GM21737 (cell line): ENCODE measurements around the gene ODAD2.

ENCODE experiments used
- ATAC-seq: cut with Tn5 transposase; IDR thresholded peaks from one replicate; pipeline ENCODE4 v1.9.1; 2021; ENCODE audit warnings: mild to moderate bottlenecking, moderate library complexity; ENCODE audit not compliant: unreplicated experiment

Gene ODAD2

DNA sequence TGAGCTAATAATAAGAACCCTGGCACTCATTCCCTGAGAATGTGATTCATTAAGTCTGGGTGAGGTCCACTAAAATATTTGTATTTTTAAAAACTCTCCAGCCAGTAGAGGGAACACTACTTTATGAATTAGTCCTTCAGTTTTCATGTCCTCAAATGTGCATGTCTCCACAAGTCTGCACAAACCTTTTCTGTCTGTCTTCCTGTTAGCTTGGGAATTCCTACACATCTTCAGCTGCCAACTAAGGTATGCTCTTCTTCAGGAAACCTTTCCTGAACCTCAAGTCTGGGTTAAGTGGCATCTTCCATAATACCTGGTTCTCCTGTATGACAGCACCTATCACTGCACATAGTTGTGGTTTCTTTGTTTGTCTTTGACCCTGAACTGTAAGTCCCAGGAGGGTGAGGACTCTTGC lies 133.7 kb downstream of the ODAD2 start:
- no peak for ATAC-seq

DNA sequence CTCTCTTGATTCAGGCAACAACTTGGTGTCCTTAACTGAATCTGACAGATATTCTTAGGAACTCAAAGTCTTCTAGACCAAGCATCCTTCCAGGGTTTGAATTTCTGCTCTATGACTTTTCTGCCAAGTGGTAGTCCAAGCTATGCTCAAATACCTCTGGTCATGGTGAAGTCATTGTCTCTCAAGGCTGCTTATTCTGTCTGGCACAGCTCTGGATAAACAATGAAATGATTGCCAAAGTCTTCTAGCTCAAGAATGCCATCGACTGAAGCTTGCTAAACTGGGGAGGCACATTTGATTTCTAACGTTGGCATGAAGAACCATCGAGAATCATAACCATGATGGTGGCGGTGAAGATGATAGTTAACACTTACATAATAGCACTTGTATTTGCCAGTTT lies 137.1 kb downstream of the ODAD2 start:
- no peak for ATAC-seq

DNA sequence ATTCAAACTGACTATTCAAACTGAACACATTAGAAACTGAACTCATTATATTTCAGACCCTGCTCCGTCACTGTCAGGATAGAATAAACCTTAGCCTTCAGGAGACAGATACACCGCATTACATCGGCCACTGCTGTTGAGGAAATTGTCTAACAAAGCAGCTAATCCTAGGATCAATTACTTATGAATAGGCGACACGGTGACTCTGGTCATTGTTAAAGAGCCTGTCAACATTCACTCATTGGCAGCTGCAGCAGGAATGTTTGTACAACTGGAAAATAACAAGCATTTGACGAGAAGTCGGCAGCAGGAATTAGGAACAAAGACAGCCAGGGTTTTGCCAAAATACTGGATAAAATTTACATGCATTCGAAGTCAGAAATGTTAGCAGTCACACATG lies 141.3 kb downstream of the ODAD2 start:
- ATAC-seq = no peak

DNA sequence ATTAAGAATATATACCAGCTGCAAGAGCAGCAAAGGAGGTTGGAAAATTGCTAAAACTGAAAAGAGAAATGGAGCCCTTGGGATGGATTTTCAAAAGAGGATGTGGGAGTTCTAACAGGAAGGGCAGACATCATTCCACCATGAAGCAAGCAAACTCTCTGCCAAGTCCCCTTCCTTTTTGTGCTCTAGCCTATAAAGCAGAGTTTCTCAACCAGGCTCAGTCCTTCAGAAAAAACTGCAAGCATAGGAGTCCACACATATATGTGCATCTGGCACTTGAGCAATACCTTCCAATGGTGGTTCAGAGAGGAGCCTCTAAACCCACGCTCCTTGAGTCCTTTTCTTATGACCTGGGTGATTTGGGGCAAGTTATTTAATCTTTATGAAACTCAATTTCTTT lies 154.7 kb downstream of the ODAD2 start:
- no peak for ATAC-seq

DNA sequence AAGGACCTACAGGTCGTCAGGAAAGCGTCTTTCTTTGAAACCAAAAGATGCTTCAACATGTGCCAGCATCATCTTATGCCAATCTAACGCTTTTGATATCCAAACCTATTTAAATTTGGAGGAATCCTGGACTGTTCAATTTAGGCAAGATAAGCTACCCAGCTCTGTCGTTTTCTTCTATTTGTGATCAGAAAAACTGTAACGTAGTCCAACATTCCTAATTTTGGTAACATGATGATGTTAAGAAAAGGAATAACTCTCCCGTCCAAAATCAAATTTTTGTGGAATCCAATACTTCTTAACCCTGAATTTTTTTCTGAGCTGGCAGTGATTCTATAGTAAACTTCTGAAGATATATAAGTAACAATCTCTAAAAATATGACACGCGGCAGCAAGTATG lies 160.0 kb downstream of the ODAD2 start:
- ATAC-seq = no peak

DNA sequence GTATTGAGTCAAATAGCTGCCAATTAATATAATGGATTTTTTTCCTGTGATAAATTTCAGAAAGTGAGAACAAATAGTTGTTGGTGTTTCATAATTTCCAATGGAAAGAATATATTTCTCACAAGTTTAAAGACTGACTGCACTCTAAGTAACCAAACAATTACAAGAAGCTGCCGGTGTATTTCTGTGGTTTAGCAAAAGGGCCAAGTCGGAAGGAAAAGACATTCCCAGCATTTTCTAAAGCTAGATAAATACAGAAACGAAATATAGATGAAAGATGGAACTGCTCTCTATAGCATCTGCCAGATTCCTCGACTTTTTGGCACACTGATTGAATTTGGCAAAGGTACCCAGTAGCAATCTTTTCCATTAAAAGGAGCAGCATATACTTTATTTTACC lies 160.5 kb downstream of the ODAD2 start:
- ATAC-seq = no peak

DNA sequence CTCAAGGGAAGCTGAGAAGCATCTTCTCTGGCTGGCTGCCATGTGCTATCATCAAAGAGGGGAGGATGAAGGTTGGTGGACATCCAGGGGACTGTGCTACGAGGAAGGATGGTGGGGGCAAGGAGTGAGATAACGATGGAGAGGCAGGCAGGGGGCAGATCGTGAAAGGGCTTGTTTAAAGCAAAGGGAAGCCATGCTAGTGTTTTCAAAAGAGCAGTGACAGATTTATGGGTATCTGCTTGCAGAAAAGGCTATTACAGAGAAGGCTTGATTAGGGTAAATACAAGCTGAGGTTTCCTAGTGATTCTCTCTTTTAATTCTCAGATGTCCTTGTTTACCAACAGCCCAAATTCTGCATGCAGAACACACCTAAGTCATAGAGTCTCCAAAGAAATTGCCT lies 164.4 kb downstream of the ODAD2 start:
- ATAC-seq = no peak

DNA sequence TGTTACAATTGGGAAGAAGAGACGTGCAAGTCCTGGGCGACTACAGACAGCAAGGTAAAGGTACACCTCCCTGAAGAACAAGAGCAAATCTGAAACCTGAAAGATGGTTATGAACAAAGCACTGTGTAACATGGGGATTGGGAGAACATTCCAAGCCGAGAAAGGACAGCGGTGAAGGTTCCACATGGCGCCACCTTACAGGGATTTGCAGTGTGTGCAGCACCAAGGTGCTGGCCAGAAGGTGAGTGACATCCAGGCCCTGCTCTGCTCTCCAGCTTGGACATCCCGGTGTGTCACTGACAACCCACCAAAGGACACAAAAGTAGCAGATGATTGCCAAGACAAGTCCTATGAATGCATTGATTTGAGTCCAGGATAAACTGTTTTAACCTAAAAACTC lies 165.1 kb downstream of the ODAD2 start:
- no peak for ATAC-seq

DNA sequence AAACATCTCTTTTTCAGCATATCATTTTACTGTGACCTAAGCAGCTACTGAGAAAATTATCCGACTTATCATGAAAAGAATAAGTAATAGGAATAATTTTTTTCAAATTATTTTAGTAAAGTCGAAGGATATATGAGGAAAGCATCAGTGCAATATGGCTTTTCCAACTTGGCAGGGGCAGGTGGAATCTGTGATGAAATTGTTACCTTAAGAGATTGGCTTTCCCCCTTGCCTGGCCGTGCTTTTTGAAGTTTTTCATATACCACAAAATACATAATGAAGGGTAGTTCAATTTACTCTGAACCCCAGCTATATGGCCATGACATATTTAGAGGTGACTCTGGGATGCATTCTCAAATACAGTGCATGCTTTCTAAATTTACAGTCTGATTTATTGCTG lies 166.1 kb downstream of the ODAD2 start:
- no peak for ATAC-seq

DNA sequence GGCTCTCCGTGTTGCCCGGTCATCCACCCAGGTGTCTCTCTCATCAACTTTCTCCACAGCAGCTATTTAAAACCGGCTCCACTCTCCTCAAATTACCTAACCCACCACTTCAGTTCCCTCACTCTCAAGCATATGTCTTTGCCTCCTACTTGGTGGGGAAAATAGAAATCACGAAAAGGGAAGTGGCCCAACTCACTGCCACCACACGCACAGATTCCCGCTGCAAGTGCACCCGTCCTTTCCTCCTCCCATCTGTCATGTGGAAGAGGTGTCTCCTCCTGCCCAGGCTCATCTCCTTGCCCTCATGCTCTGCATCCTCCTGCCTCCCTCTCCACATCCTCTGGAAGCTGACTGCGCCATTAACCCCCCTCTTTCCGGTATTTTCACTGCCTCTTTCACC lies 172.5 kb downstream of the ODAD2 start:
- ATAC-seq = no peak

DNA sequence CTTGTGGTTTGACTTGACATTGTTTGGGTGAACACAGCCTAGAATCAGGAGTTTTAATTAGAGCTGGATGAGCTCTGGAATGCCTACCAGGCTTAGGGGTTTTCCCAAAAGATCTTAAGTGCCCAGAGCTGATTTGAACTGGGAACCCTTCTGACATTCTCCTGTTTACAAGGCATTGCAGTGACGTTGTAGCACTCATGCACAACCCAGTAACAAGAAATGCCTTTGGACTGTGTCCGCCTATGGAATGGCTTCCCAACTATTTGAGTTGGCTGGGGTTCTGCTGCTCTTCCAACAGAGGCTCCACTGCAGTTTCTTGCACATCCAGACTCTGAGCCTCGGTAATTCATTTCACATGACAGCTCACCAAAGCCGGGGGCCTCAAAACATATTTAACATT lies 176.6 kb downstream of the ODAD2 start:
- no peak for ATAC-seq

DNA sequence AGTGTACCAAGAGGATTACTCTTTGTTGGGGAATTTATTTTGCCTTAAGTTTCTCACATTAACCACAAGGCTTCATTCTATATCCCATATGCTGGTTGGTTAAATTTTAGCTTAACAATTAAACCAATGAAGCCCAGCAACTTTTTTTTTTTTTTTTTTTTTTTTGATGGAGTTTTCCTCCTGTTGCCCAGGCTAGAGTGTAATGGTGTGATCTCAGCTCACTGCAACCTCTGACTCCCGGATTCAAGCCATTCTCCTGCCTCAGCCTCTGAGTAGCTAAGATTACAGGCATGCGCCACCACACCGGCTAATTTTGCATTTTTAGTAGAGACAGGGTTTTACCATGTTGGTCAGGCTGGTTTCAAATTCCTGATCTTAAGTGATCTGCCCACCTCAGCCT lies 178.2 kb downstream of the ODAD2 start:
- ATAC-seq = no peak

DNA sequence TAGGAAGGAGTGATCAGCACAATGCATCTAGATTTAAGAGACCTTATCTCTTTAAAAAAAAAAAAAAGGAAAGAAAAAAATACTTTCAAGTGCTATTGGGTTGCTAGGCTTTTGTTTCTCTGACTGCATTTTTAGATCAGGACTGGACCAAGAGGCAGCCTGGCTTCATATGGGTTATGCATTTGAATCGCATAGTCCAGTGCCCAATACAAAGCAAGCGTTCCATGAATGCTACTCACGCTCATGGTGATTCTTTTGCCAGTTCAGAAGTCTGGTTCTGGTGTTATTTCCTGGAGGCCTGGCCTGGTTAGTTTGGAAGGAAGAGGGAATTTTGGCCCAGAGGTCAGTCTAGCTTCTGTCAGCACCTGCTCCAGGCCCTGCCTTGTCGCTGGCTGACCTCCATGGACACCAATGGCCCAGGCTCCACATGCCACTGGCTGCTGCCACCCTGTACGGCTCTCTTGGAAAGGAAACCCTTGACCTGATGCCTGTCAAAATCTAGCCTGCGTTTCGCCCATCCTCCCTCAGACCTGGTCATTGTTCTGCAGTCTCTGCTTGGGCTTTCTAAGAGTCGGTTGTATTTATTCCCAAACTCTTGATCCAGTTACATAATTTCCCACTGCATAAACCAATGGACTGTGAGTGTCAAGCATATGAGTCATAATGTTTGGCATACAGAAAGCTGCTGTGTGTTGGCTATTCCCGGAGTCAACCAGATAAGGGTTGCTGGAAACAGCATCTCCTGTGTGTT lies 178.9 kb downstream of the ODAD2 start:
- ATAC-seq = no peak

DNA sequence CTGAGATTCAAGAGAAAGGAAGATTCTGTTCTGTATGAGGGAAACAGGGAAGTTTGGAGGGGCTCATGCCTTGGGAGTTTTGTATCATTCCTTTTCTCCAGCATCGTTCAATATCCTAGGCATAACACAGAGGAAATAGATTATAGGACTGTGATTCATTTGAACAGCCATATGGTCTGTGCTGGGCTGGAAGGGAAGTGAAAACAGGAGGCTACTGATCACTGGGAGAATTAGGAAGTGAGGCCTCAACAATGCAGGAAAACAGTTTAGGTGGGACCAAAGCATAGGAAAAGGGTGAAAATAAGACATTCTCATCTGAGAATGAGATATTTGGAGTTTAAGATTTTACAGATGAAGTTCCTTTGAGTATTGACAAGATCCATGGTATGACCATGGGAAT lies 182.6 kb downstream of the ODAD2 start:
- ATAC-seq = no peak

DNA sequence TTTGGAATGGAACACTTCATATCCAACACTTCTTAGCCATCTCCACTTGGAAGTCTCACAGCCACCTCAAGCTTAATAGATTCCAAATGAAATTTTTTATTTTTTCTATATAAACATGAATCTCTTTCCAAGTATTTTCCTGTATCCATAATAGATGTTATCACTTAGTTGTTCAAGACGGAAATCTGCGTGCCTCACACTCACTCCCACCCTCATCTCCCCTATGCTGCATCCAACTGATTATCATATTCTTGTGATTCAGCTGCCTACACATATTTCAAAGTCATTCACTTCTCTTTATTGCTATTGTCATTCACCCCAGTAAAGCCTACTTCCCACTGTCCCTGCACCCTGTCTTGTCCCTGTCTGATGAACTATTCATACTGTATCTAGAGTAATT lies 183.0 kb downstream of the ODAD2 start:
- no peak for ATAC-seq

DNA sequence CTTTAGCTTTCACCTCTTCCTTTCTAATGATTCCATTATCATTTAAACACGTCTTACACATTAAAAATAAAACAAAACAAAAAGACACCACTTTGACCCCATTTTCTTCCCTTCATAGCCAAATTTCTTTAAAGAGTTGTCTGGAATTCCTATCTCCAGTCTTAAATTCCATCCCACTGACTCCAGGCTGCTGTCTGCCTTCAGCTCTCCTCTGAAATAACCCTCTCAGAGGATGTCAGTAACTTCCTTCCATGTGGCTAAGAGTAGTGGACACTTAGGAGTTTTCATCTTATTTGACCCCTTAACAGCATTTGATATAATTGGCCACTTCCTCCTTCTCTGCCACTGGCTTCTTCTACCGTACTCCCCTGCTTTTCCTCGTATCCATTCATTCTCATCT lies 183.6 kb downstream of the ODAD2 start:
- ATAC-seq = no peak

DNA sequence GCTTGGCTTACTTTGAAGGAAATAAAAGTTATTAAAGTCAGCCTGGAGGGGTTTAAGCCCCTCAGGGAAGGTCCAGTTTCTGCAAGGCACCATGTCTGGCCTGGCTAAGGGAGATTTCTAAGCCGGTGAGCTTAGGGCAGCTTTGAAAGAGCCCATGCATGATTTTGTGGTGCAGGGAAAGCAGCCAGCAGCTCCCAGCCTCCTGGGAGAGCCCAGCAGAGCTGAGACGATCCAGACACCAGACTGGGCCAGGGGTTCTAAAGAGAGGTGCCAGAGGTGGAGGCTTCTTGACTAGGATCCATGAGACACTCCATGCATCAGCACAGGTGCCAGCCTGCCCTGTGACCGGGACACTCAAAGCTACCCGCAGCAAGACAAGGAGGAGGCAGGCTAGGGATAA lies 193.7 kb downstream of the ODAD2 start:
- no peak for ATAC-seq

DNA sequence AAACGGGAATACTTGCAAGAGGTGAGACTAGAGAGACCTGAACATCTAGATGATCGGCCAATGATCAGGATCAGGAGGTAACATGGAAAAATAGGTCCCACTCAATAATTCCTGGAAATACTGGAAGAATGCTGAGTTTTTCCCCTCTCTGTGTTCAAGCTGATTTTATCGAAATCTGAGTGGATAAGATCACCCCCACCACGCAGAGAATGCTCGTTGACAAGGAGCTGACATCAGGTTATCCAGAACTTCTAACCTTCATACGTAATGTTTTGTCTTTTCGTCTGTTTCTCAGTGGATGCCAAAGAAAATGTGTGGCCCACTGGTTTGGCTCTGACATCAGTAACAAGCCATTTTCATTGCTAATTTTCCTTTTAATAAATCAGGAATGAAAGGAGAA lies 194.7 kb downstream of the ODAD2 start:
- no peak for ATAC-seq

DNA sequence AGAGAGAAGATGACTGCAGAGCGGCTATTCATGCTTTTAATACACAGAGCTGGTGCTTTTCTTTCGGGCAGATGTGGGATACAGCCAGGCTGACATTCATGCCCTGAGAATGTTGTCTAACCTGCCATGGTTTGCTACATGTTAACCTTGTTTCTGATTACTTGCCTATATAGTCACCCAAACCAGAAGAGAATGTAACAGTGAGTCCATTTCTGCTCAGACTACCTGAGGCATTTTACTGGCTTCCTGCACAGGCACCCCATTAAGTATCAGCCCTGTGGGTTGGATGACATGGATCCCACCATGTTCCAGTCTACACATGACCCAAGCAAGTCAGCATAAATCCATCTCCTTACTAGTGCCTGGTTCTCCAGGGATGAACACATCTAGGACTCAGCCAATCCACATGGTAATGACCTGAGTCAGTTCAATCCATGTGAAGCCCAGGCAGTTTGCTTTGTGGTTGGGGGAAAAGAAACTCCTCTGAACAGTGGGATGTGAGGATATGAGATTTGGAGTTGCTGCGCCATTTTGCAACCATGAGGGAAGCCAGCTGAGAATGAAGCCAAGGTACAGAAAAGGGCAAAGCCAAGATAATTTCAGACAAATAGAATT lies 197.6 kb downstream of the ODAD2 start:
- ATAC-seq = no peak

DNA sequence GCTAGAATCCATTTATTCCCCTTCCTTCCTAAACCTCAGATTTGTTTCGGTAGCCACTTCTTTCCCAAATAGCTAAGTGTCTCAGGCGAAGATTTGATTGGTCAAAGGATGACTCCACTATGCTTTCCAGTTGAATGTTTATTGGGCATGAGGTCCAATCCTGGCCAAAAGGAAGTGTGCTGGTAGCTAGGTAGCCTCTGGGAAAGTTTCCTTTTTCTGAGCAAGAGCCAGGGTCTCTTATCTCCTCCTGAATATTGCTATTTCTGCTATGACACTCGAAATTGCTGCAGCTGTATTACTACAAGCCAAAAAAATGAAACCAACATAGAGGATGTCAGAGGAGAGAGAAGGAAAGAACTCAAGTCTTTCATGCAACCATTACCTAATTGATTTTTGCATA lies 199.8 kb downstream of the ODAD2 start:
- ATAC-seq = no peak

DNA sequence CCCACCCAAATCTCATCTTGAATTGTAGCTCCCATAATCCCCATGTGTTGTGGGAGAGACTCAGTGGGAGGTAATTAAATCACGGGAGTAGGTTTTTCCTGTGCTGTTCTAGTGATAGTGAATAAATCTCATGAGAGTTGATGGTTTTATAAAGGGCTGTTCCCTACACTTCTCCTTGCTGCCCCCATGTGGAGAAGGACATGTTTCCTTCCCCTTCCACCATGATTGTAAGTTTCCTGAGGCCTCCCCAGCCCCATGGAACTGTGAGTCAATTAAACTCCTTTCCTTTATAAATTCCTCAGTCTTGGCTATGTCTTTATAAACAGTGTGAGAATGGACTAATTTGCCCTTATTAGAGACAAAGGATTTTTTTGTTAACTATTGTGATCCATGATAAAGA lies 204.7 kb downstream of the ODAD2 start:
- no peak for ATAC-seq

DNA sequence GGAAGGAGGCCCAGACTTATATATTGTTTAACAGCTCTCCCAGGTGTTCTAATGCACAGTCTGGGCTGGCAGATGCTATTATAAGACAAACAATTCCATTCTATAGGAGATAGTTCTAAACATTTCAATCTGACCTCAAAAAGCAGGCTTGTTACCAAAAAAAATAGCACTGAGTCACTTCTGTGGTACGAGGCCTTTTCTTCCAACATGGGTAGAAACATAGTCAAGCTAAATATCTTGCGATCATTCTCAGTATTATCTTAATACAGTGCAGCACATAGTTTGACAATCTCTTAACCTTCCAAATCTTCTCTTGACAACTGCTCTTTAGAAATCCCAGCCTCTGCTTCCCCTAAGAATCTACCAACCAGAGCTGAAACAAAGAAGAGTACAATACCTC lies 206.7 kb downstream of the ODAD2 start:
- ATAC-seq = no peak

DNA sequence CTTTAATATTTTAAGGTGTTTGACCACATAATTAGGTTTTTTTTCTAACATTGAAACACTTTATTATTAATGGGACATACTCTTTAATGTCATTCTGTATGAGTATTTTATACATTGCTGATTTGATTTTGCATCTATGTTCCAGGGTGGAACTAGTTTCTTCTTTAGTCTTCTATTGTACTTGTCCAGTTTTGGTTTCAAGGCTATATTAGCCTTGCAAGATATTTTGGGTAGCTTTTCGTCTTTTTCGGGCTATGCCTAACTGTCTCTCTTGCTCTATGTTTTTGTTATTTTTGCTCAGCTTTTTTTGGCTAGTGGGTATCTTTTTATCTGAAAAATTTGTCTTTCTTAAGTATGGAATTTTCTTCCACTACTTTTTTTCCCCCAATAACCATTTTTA lies 214.6 kb downstream of the ODAD2 start:
- ATAC-seq = no peak
